ENCODE results near the gene APP.

DNA sequence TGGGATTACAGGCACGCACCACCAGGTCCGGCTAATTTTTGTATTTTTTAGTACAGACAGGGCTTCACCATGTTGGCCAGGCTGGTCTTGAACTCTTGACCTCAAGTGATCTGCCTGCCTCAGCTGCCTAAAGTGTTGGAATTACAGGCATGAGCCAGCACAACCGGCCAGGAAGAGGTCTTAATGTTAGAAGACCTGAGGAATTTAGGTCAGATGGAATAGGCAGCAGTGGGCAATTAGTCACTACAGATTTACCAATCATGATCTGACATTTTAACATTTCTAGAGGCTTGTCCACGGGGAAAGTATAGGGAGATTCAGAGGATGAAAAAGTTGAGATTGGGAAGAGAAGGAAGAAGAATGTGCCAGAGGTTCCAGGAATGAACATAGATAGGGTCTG lies 8.9 kb upstream of the APP start:
- TF ChIP-seq, protein P1, sequence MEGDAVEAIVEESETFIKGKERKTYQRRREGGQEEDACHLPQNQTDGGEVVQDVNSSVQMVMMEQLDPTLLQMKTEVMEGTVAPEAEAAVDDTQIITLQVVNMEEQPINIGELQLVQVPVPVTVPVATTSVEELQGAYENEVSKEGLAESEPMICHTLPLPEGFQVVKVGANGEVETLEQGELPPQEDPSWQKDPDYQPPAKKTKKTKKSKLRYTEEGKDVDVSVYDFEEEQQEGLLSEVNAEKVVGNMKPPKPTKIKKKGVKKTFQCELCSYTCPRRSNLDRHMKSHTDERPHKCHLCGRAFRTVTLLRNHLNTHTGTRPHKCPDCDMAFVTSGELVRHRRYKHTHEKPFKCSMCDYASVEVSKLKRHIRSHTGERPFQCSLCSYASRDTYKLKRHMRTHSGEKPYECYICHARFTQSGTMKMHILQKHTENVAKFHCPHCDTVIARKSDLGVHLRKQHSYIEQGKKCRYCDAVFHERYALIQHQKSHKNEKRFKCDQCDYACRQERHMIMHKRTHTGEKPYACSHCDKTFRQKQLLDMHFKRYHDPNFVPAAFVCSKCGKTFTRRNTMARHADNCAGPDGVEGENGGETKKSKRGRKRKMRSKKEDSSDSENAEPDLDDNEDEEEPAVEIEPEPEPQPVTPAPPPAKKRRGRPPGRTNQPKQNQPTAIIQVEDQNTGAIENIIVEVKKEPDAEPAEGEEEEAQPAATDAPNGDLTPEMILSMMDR (conservative IDR thresholded peaks at IDR 0.05), result no peak
- no peak for TF ChIP-seq EZH2 (IDR thresholded peaks at IDR 0.05; ENCODE audit: low read depth)

Data from PC-9 (cell line).